Upper lobe of left lung (tissue), 4 donors: ENCODE measurements around the gene UBE2J2.

Experiments
- EP300 ChIP-seq, 4 donors: sonication (generic); formaldehyde crosslinking; IDR thresholded peaks; one replicate each; pipeline ENCODE4 v1.5.1; 2017; ENCODE audit warnings: antibody characterized with exemption in 4 of 4, control low read depth in 2 of 4
- POLR2A ChIP-seq, 4 donors: fragments of 450-650 bp; IDR thresholded peaks; one replicate each; pipeline ENCODE4 v1.5.1; 2016 to 2017; ENCODE audit warnings: antibody characterized with exemption in 4 of 4, mild to moderate bottlenecking in 2 of 4
- POLR2AphosphoS5 ChIP-seq, 2 donors: sonication (generic); formaldehyde crosslinking; IDR thresholded peaks; one replicate each; pipeline ENCODE4 v1.5.1; 2017; ENCODE audit warnings: antibody characterized with exemption in 2 of 2
- TF ChIP-seq, protein P1 (sequence below), 6 experiments: fragments of 450-650 bp in 4 of 6; fragments of 200-600 bp in 2 of 6; sonication (generic) in 2 of 6; IDR thresholded peaks; one replicate each; pipeline ENCODE4 v1.5.1; 2016 to 2019; ENCODE audit warnings: antibody characterized with exemption in 6 of 6

- TF ChIP-seq, protein P1, sequence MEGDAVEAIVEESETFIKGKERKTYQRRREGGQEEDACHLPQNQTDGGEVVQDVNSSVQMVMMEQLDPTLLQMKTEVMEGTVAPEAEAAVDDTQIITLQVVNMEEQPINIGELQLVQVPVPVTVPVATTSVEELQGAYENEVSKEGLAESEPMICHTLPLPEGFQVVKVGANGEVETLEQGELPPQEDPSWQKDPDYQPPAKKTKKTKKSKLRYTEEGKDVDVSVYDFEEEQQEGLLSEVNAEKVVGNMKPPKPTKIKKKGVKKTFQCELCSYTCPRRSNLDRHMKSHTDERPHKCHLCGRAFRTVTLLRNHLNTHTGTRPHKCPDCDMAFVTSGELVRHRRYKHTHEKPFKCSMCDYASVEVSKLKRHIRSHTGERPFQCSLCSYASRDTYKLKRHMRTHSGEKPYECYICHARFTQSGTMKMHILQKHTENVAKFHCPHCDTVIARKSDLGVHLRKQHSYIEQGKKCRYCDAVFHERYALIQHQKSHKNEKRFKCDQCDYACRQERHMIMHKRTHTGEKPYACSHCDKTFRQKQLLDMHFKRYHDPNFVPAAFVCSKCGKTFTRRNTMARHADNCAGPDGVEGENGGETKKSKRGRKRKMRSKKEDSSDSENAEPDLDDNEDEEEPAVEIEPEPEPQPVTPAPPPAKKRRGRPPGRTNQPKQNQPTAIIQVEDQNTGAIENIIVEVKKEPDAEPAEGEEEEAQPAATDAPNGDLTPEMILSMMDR (IDR thresholded peaks at IDR 0.05) = no peak
- no peak for TF ChIP-seq POLR2A (IDR thresholded peaks at IDR 0.05)
- TF ChIP-seq POLR2AphosphoS5 (IDR thresholded peaks at IDR 0.05) = no peak
- no peak for TF ChIP-seq EP300 (IDR thresholded peaks at IDR 0.05)
Observed at GRCh38 chr1:1284221-1285101, 10.8 kb upstream of the UBE2J2 start.
